HepG2 (cell line): ENCODE data around the gene ANTXR1. TPM values are rescaled to one million over a fixed set of nuclear protein-coding genes. Genes with fewer than 3 reads are reported as not detected.

Experiments used
- AGO2 ChIP-seq: fragments of 200-400 bp; formaldehyde crosslinking; optimal IDR thresholded peaks from 2 replicates; pipeline ENCODE3; 2017; ENCODE audit warnings: mild to moderate bottlenecking, low read depth, low read length, moderate library complexity
- ATM ChIP-seq: fragments of 450-650 bp; IDR thresholded peaks from 2 replicates; pipeline ENCODE4 v1.7.1; 2017; ENCODE audit warnings: mild to moderate bottlenecking, borderline replicate concordance
- CEBPZ ChIP-seq: IDR thresholded peaks from 2 replicates; pipeline ENCODE4 v1.6.1; 2012; ENCODE audit warnings: low read length, improper control_type of control experiment
- CREBL2 ChIP-seq: sonication (generic); formaldehyde crosslinking; IDR thresholded peaks from 2 replicates; pipeline ENCODE4 v1.8.1; 2023; ENCODE audit warnings: missing genetic modification reagents, mild to moderate bottlenecking, borderline replicate concordance
- CSRNP2 ChIP-seq: sonication (generic); formaldehyde crosslinking; conservative IDR thresholded peaks from 2 replicates; pipeline ENCODE4 v1.8.0; 2022; ENCODE audit warnings: low read depth, missing genetic modification reagents
- FUBP1 ChIP-seq: sonication (generic); formaldehyde crosslinking; IDR thresholded peaks from 2 replicates; pipeline ENCODE4 v1.5.1; 2020; ENCODE audit warnings: missing genetic modification reagents, mild to moderate bottlenecking, borderline replicate concordance
- HNRNPLL ChIP-seq: fragments of 200-400 bp; formaldehyde crosslinking; IDR thresholded peaks from 2 replicates; pipeline ENCODE4 v1.6.1; 2017; ENCODE audit warnings: mild to moderate bottlenecking, low read depth, low read length; ENCODE audit not compliant: poor library complexity, severe bottlenecking
- HOMEZ ChIP-seq: IDR thresholded peaks from 2 replicates; pipeline ENCODE4 v1.6.1; 2016; ENCODE audit warnings: low read depth
- JUND ChIP-seq: sonication (generic); formaldehyde crosslinking; IDR thresholded peaks from 2 replicates; pipeline ENCODE4 v1.8.0; 2022; ENCODE audit warnings: mild to moderate bottlenecking, missing genetic modification reagents
- POLR2AphosphoS2 ChIP-seq: IDR thresholded peaks from 2 replicates; pipeline ENCODE4 v1.6.1; 2011; ENCODE audit warnings: low read depth, low read length, improper control_type of control experiment
- RARA ChIP-seq: IDR thresholded peaks from 2 replicates; pipeline ENCODE4 v1.6.1; 2016; ENCODE audit warnings: missing genetic modification reagents, missing compliant biosample characterization
- SNRNP70 ChIP-seq: fragments of 200-400 bp; formaldehyde crosslinking; IDR thresholded peaks from 2 replicates; pipeline ENCODE4 v1.6.1; 2017; ENCODE audit warnings: mild to moderate bottlenecking, low read depth, low read length, moderate library complexity
- SRSF4 ChIP-seq: fragments of 200-400 bp; formaldehyde crosslinking; IDR thresholded peaks from one replicate; pipeline ENCODE4 v1.6.1; 2018; ENCODE audit warnings: mild to moderate bottlenecking, low read depth, low read length, moderate library complexity; ENCODE audit not compliant: poor library complexity, severe bottlenecking
- TP53 ChIP-seq: sonication (generic); formaldehyde crosslinking; conservative IDR thresholded peaks from 2 replicates; pipeline ENCODE4 v1.4.0; 2020; ENCODE audit warnings: missing genetic modification reagents
- ZFP36 ChIP-seq: fragments of 150-350 bp; IDR thresholded peaks from 2 replicates; pipeline ENCODE4 v1.6.1; 2018; ENCODE audit warnings: borderline replicate concordance, low read length, low read depth; ENCODE audit not compliant: partially characterized antibody
- ZNF180 ChIP-seq: sonication (generic); formaldehyde crosslinking; IDR thresholded peaks from 2 replicates; pipeline ENCODE4 v1.4.0; 2020; ENCODE audit warnings: low read depth, missing genetic modification reagents, borderline replicate concordance
- ZNF512 ChIP-seq: sonication (generic); formaldehyde crosslinking; IDR thresholded peaks from 2 replicates; pipeline ENCODE4 v1.4.0; 2020; ENCODE audit warnings: mild to moderate bottlenecking, missing genetic modification reagents
- polyA plus RNA-seq, 8 experiments: library from polyadenylated mRNA; depleted of rRNA in 3 of 8; stranded (reverse) in 7 of 8; unstranded in 1 of 8; fragments of >200 nt; fragmentation: Illumina TruSeq in 4 of 8; extraction: Trizol in 4 of 8; gene quantifications; 2 replicates each; pipeline versions ENCODE4 v1.2.1 to v1.2.3, GENCODE V29; 2011 to 2016; ENCODE audit warnings: low read depth in 4 of 8, missing spikeins in 1 of 8, mixed read lengths in 1 of 8; ENCODE audit not compliant: insufficient read depth in 1 of 8
- total RNA-seq, 5 experiments: library from RNA; depleted of rRNA; stranded (reverse); fragments of >200 nt; fragmentation: Illumina TruSeq; extraction: Trizol; gene quantifications; 2 replicates each; pipeline ENCODE4 v1.2.3, GENCODE V29; 2016; ENCODE audit warnings: low read depth in 1 of 5

ANTXR1 gene
- total and polyA plus RNA-seq, 2 of the 13 experiments (the other 11 are each of a cell fraction or from before 2014, with no cell fraction given): 4.5 to 12.7 TPM

- TF ChIP-seq TP53 (no peak), CEBPZ (no peak), ZFP36 (no peak), CREBL2 (CRISPR knock-in tag) (no peak), SRSF4 (no peak), SNRNP70 (no peak), HNRNPLL (no peak), JUND (CRISPR knock-in tag) (no peak), POLR2AphosphoS2 (no peak), RARA (CRISPR knock-in tag) (peak; percentile 63), AGO2 (no peak), FUBP1 (CRISPR knock-in tag) (no peak), ATM (no peak), ZNF512 (CRISPR knock-in tag) (no peak), HOMEZ (CRISPR knock-in tag) (peak; percentile 58; the same call in 1 of the 2 replicates), ZNF180 (no peak), CSRNP2 (CRISPR knock-in tag) (no peak)
Observed at GRCh38 chr2:69062307-69062962, 49.5 kb downstream of the ANTXR1 start (continued).
